HepG2 (cell line): Measurements from ENCODE around the gene MMP25. TPM values are rescaled to one million over a fixed set of nuclear protein-coding genes. Genes with fewer than 3 reads are reported as not detected.
"Not testable (repeated sequence)": the region's sequence is repeated elsewhere in the genome, so short reads cannot be mapped to it uniquely, and the experiment has no call there.

Experiments used
- ATAC-seq: fragments of 200-7000 bp; cut with Tn5 transposase; 3 replicates; pipeline ENCODE4 v1.9.1; 2020; ENCODE audit warnings: mild to moderate bottlenecking, moderate library complexity
- BruUV-seq: library from RNA; stranded (reverse); fragments of 400-500 nt; replicated peaks from 2 replicates; lab custom pipeline; 2021; lab: Mats Ljungman, UMichigan
- CTCF ChIA-PET: fragments of 300-600 bp; formaldehyde crosslinking; extraction: SDS; loops from one replicate; lab custom pipeline; 2021; ENCODE audit warnings: low total read pairs, inconsistent platforms, low intra/inter-chr PET ratio; lab: Yijun Ruan, JAX
- POLR2A ChIA-PET: fragments of 350-600 bp; sonication (Branson Sonifier 250); formaldehyde crosslinking; loops from one replicate; lab custom pipeline; 2020; ENCODE audit warnings: antibody characterized with exemption, inconsistent platforms; lab: Yijun Ruan, JAX
- DNase-seq: peaks from one replicate; pipeline ENCODE4 v3.0.0-alpha.2; 2015; ENCODE audit warnings: low spot score
- FAIRE-seq: peaks from 3 replicates; lab custom pipeline; 2011; peaks lifted over from hg19 to GRCh38; lab: Jason Lieb, UNC
- H2AFZ ChIP-seq: one replicate; pipeline ENCODE4 v1.6.1; 2011; ENCODE audit warnings: low read length, inconsistent platforms
- H3K27ac ChIP-seq: fragments of 300-600 bp; 3 replicates; pipeline ENCODE4 v1.8.0; 2011; ENCODE audit warnings: mixed run types, mild to moderate bottlenecking, mixed read lengths, low read length, inconsistent platforms; ENCODE audit not compliant: insufficient read depth; ENCODE audit errors: extremely low read length
- H3K27me3 ChIP-seq, 2 experiments: fragments of 200-600 bp in 1 of 2; 2 replicates in 1 of 2; 3 replicates in 1 of 2; pipeline versions ENCODE4 v1.6.0 to v1.8.0; 2011; ENCODE audit warnings: low read length in 2 of 2, mild to moderate bottlenecking in 2 of 2, moderate library complexity in 2 of 2, inconsistent platforms in 1 of 2; ENCODE audit not compliant: insufficient read depth in 2 of 2, control insufficient read depth in 1 of 2
- H3K36me3 ChIP-seq, 2 experiments: fragments of 200-600 bp in 1 of 2; replicated peaks in 1 of 2; 2 replicates in 1 of 2; 3 replicates in 1 of 2; pipeline versions ENCODE4 v1.5.1 to v1.8.0; 2011; ENCODE audit warnings: low read length in 2 of 2, inconsistent platforms in 1 of 2; ENCODE audit not compliant: insufficient read depth in 2 of 2, control insufficient read depth in 1 of 2
- H3K4me1 ChIP-seq: 2 replicates; pipeline ENCODE4 v1.5.1; 2012; ENCODE audit warnings: low read length, inconsistent platforms; ENCODE audit not compliant: insufficient read depth
- H3K4me2 ChIP-seq: 2 replicates; pipeline ENCODE4 v1.6.0; 2011; ENCODE audit warnings: low read depth, low read length, inconsistent platforms
- H3K4me3 ChIP-seq, 3 experiments: fragments of 200-600 bp in 1 of 3; sonication (generic), shearing (Covaris generic) in 1 of 3; replicated peaks in 1 of 3; 2 replicates each; pipeline ENCODE4 v1.5.1; 2011 to 2016; ENCODE audit warnings: low read length in 3 of 3, inconsistent platforms in 2 of 3, low read depth in 2 of 3, mild to moderate bottlenecking in 2 of 3, control low read depth in 1 of 3, mixed read lengths in 1 of 3; ENCODE audit not compliant: insufficient read depth in 1 of 3
- H3K79me2 ChIP-seq: one replicate; pipeline ENCODE4 v1.6.1; 2011; ENCODE audit warnings: low read length, inconsistent platforms; ENCODE audit not compliant: insufficient read depth
- H3K9ac ChIP-seq: 2 replicates; pipeline ENCODE4 v1.6.0; 2011; ENCODE audit warnings: mild to moderate bottlenecking, low read depth, low read length, inconsistent platforms; ENCODE audit not compliant: insufficient read depth
- H3K9me3 ChIP-seq: 2 replicates; pipeline ENCODE4 v1.5.1; 2012; ENCODE audit warnings: mild to moderate bottlenecking, low read length
- H4K20me1 ChIP-seq: 2 replicates; pipeline ENCODE4 v1.6.0; 2011; ENCODE audit warnings: inconsistent platforms, mild to moderate bottlenecking, low read length, moderate library complexity; ENCODE audit not compliant: insufficient read depth
- CBX1 ChIP-seq: IDR thresholded peaks from one replicate; pipeline ENCODE4 v1.6.1; 2016; ENCODE audit warnings: antibody characterized with exemption, low read depth
- MAFF ChIP-seq: IDR thresholded peaks from 2 replicates; pipeline ENCODE4 v1.6.1; 2011; ENCODE audit warnings: low read depth, low read length, improper control_type of control experiment
- MTF2 ChIP-seq: sonication (generic); formaldehyde crosslinking; IDR thresholded peaks from 2 replicates; pipeline ENCODE4 v1.5.0; 2020; ENCODE audit warnings: missing genetic modification reagents, borderline replicate concordance
- NPAS2 ChIP-seq: sonication (generic); formaldehyde crosslinking; IDR thresholded peaks from 2 replicates; pipeline ENCODE4 v1.8.0; 2022; ENCODE audit warnings: mild to moderate bottlenecking, missing genetic modification reagents, borderline replicate concordance
- PTBP1 ChIP-seq: fragments of 200-400 bp; formaldehyde crosslinking; IDR thresholded peaks from 2 replicates; pipeline ENCODE4 v1.6.1; 2018; ENCODE audit warnings: low read length, low read depth; ENCODE audit not compliant: poor library complexity, severe bottlenecking
- SIX4 ChIP-seq: sonication (generic); formaldehyde crosslinking; IDR thresholded peaks from 2 replicates; pipeline ENCODE4 v1.4.0; 2020; ENCODE audit warnings: missing genetic modification reagents
- SP4 ChIP-seq: sonication (generic); formaldehyde crosslinking; IDR thresholded peaks from 2 replicates; pipeline ENCODE4 v1.8.1; 2023; ENCODE audit warnings: mild to moderate bottlenecking, missing genetic modification reagents
- ZNF136 ChIP-seq: sonication (generic); formaldehyde crosslinking; IDR thresholded peaks from 2 replicates; pipeline ENCODE4 v1.8.1; 2022; ENCODE audit warnings: low read depth, mild to moderate bottlenecking, moderate library complexity, missing genetic modification reagents
- ZNF503 ChIP-seq: sonication (generic); formaldehyde crosslinking; IDR thresholded peaks from 2 replicates; pipeline ENCODE4 v1.4.0; 2020; ENCODE audit warnings: missing genetic modification reagents
- ZNF589 ChIP-seq: sonication (generic); formaldehyde crosslinking; conservative IDR thresholded peaks from 2 replicates; pipeline ENCODE4 v1.8.0; 2022; ENCODE audit warnings: mild to moderate bottlenecking, moderate library complexity, missing genetic modification reagents
- ZNF605 ChIP-seq: sonication (generic); formaldehyde crosslinking; IDR thresholded peaks from 2 replicates; pipeline ENCODE4 v1.8.0; 2022; ENCODE audit warnings: mild to moderate bottlenecking, missing genetic modification reagents
- WGBS: methylation state at CpG from one replicate; pipeline ENCODE4 v1.1.6; 2017; ENCODE audit warnings: low lambda C conversion rate; 5-methylcytosine and 5-hydroxymethylcytosine counted together
- in situ Hi-C: cut with HindIII; loops from 2 replicates; pipeline ENCODE4 v1.10.0; 2017; ENCODE audit warnings: low pct_unique_long_range_greater_than_20kb; ENCODE audit not compliant: extremely low pct_ligation_motif_present
- intact Hi-C: fragments of 100-400 bp; cut with micrococcal nuclease; formaldehyde crosslinking; loops from one replicate; pipeline ENCODE4 v1.10.0; 2022; ENCODE audit not compliant: unreplicated experiment
- polyA plus RNA-seq, 8 experiments: library from polyadenylated mRNA; depleted of rRNA in 3 of 8; stranded (reverse) in 7 of 8; unstranded in 1 of 8; fragments of >200 nt; fragmentation: Illumina TruSeq in 4 of 8; extraction: Trizol in 4 of 8; gene quantifications; 2 replicates each; pipeline versions ENCODE4 v1.2.1 to v1.2.3, GENCODE V29; 2011 to 2016; ENCODE audit warnings: low read depth in 4 of 8, missing spikeins in 1 of 8, mixed read lengths in 1 of 8; ENCODE audit not compliant: insufficient read depth in 1 of 8
- total RNA-seq, 5 experiments: library from RNA; depleted of rRNA; stranded (reverse); fragments of >200 nt; fragmentation: Illumina TruSeq; extraction: Trizol; gene quantifications; 2 replicates each; pipeline ENCODE4 v1.2.3, GENCODE V29; 2016; ENCODE audit warnings: low read depth in 1 of 5

MMP25 gene
- total and polyA plus RNA-seq, 2 of the 13 experiments (the other 11 are each of a cell fraction or from before 2014, with no cell fraction given), result 0.04 to 0.08 TPM

DNA sequence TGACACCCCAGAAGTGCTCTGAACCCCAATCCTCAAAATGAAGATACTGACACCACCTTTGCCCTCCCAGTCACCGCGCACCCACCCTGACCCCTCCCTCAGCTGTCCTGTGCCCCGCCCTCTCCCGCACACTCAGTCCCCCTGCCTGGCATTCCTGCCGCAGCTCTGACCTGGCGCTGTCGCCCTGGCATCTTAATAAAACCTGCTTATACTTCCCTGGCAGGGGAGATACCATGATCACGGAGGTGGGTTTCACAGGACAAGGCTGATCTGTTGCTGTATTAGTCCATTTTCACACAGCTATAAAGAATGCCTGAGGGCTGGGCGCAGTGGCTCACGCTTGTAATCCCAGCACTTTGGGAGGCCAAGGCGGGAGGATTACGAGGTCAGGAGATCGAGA is 35.6 kb downstream of the MMP25 start:
- H3K9ac ChIP-seq, in situ Hi-C loops, H3K9me3 ChIP-seq, FAIRE-seq, DNase-seq, H3K36me3 ChIP-seq, CTCF ChIA-PET, H3K4me2 ChIP-seq, H4K20me1 ChIP-seq, H3K4me3 ChIP-seq, BruUV-seq, H3K27ac ChIP-seq, intact Hi-C loops, ATAC-seq, H3K27me3 ChIP-seq, H2AFZ ChIP-seq, H3K79me2 ChIP-seq: not testable (repeated sequence)
- POLR2A ChIA-PET, result interaction anchor here (1.2 kb wide), 1 partner anchor 16 kb away, joined by 4 read pairs; no protein-coding TSS in a partner anchor
- peaks cover 32% of the 10 kb centered on the region for H3K4me1 ChIP-seq
- 85% methylated on average over 10 of the region's 13 CpGs for WGBS

GRCh38 chr16:3083408-3083807 is 37.0 kb downstream of the MMP25 start:
- H4K20me1 ChIP-seq, H3K4me3 ChIP-seq, H3K27ac ChIP-seq, BruUV-seq, intact Hi-C loops, H3K9me3 ChIP-seq, H3K27me3 ChIP-seq, H3K4me2 ChIP-seq, H3K36me3 ChIP-seq, H3K9ac ChIP-seq, in situ Hi-C loops, FAIRE-seq, H2AFZ ChIP-seq, H3K79me2 ChIP-seq, ATAC-seq, CTCF ChIA-PET, DNase-seq: not testable (repeated sequence)
- WGBS, result no CpG with 5 or more reads among the region's 8 CpGs
- POLR2A ChIA-PET, result interaction anchor here (2.2 kb wide), 1 partner anchor 13 kb away, joined by 6 read pairs; no protein-coding TSS in a partner anchor
- H3K4me1 ChIP-seq, result peaks cover 46% of the 10 kb centered on the region

DNA sequence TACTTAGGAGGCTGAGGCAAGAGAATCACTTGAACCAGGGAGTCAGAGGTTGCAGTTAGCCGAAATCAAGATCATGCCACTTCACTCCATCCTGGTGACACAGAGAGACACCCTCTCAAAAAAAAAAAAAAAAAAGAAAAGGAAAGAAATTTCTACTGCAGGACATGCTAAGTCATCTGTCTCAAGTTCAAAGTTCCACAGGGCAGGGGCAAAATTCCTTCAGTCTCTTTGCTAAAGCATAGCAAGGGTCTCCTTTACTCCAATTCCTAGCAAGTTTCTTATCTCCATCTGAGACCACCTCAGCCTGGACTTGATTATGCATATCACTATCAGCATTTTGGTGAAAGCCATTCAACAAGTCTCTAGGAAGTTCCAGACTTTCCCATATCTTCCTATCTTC is 38.1 kb downstream of the MMP25 start:
- Histone ChIP-seq H3K27ac (no peak overlapping the region), H3K4me3 (no peak overlapping the region), H3K4me1 (peaks cover 46% of the 10 kb centered on the region), H3K79me2 (no peaks in the 10 kb centered on the region), H2AFZ (no peak overlapping the region), H3K9me3 (no peaks in the 10 kb centered on the region), H4K20me1 (no peaks in the 10 kb centered on the region), H3K9ac (no peak overlapping the region), H3K27me3 (peaks cover 2 to 5% of the 10 kb centered on the region in 2 experiments; a peak in 1 of 5 replicates), H3K4me2 (no peak overlapping the region), H3K36me3 (no peaks in the 10 kb centered on the region)
- CTCF ChIA-PET, result no interaction called here
- 65% methylated on average over 1 of the region's 1 CpG for WGBS
- no peak for ATAC-seq
- intact Hi-C loops, result no loop called here
- no TSS peak for BruUV-seq
- DNase-seq, result no peak
- no peak for FAIRE-seq
- POLR2A ChIA-PET, result interaction anchor here (2.2 kb wide), 1 partner anchor 14 kb away, joined by 6 read pairs; no protein-coding TSS in a partner anchor
- in situ Hi-C loops, result no loop called here
- no peak for TF ChIP-seq SP4
- no peak for TF ChIP-seq MAFF
- no peak for TF ChIP-seq PTBP1
- no peak for TF ChIP-seq MTF2 (CRISPR knock-in tag)
- no peak for TF ChIP-seq ZNF136 (CRISPR knock-in tag)
- TF ChIP-seq CBX1, result no peak
- no peak for TF ChIP-seq NPAS2 (CRISPR knock-in tag)
- TF ChIP-seq ZNF589 (CRISPR knock-in tag), result no peak
- no peak for TF ChIP-seq SIX4
- TF ChIP-seq ZNF605 (CRISPR knock-in tag), result no peak
- no peak for TF ChIP-seq ZNF503 (CRISPR knock-in tag)
